Measurements from ENCODE around the gene FARP1. TPM values are rescaled to one million over a fixed set of nuclear protein-coding genes. Genes with fewer than 3 reads are reported as not detected.

The FARP1 gene
- total and polyA plus RNA-seq, 2 of the 13 experiments (the other 11 are each of a cell fraction or from before 2014, with no cell fraction given): 70.6 to 126 TPM

GRCh38 chr13:98265692-98266551 is 123.0 kb downstream of the FARP1 start (continued):
- no peak for TF ChIP-seq ZHX2 (IDR thresholded peaks at IDR 0.05; ENCODE audit: low read depth)
- no peak for TF ChIP-seq ZHX2 (CRISPR knock-in tag; IDR thresholded peaks at IDR 0.05; ENCODE audit: borderline replicate concordance)
- TF ChIP-seq TAF1 (CRISPR knock-in tag; IDR thresholded peaks at IDR 0.05): peak; percentile 70; the same call in 1 of the 2 replicates
- no peak for TF ChIP-seq ZNF530 (CRISPR knock-in tag; IDR thresholded peaks at IDR 0.05; ENCODE audit: low read depth)
- no peak for TF ChIP-seq FOXM1 (CRISPR knock-in tag; IDR thresholded peaks at IDR 0.05)
- TF ChIP-seq, protein P1, sequence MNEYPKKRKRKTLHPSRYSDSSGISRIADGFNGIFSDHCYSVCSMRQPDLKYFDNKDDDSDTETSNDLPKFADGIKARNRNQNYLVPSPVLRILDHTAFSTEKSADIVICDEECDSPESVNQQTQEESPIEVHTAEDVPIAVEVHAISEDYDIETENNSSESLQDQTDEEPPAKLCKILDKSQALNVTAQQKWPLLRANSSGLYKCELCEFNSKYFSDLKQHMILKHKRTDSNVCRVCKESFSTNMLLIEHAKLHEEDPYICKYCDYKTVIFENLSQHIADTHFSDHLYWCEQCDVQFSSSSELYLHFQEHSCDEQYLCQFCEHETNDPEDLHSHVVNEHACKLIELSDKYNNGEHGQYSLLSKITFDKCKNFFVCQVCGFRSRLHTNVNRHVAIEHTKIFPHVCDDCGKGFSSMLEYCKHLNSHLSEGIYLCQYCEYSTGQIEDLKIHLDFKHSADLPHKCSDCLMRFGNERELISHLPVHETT (CRISPR knock-in tag; conservative IDR thresholded peaks at IDR 0.05): no peak
- TF ChIP-seq TMF1 (CRISPR knock-in tag; IDR thresholded peaks at IDR 0.05; ENCODE audit: low read depth): no peak
- no peak for TF ChIP-seq HES4 (CRISPR knock-in tag; IDR thresholded peaks at IDR 0.05; ENCODE audit: borderline replicate concordance)
- TF ChIP-seq, protein P2, sequence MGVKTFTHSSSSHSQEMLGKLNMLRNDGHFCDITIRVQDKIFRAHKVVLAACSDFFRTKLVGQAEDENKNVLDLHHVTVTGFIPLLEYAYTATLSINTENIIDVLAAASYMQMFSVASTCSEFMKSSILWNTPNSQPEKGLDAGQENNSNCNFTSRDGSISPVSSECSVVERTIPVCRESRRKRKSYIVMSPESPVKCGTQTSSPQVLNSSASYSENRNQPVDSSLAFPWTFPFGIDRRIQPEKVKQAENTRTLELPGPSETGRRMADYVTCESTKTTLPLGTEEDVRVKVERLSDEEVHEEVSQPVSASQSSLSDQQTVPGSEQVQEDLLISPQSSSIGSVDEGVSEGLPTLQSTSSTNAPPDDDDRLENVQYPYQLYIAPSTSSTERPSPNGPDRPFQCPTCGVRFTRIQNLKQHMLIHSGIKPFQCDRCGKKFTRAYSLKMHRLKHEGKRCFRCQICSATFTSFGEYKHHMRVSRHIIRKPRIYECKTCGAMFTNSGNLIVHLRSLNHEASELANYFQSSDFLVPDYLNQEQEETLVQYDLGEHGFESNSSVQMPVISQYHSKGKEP (CRISPR knock-in tag; IDR thresholded peaks at IDR 0.05): no peak
- TF ChIP-seq, protein P3, sequence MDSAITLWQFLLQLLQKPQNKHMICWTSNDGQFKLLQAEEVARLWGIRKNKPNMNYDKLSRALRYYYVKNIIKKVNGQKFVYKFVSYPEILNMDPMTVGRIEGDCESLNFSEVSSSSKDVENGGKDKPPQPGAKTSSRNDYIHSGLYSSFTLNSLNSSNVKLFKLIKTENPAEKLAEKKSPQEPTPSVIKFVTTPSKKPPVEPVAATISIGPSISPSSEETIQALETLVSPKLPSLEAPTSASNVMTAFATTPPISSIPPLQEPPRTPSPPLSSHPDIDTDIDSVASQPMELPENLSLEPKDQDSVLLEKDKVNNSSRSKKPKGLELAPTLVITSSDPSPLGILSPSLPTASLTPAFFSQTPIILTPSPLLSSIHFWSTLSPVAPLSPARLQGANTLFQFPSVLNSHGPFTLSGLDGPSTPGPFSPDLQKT (CRISPR knock-in tag; IDR thresholded peaks at IDR 0.05; ENCODE audit: borderline replicate concordance): no peak
- TF ChIP-seq, protein P4, sequence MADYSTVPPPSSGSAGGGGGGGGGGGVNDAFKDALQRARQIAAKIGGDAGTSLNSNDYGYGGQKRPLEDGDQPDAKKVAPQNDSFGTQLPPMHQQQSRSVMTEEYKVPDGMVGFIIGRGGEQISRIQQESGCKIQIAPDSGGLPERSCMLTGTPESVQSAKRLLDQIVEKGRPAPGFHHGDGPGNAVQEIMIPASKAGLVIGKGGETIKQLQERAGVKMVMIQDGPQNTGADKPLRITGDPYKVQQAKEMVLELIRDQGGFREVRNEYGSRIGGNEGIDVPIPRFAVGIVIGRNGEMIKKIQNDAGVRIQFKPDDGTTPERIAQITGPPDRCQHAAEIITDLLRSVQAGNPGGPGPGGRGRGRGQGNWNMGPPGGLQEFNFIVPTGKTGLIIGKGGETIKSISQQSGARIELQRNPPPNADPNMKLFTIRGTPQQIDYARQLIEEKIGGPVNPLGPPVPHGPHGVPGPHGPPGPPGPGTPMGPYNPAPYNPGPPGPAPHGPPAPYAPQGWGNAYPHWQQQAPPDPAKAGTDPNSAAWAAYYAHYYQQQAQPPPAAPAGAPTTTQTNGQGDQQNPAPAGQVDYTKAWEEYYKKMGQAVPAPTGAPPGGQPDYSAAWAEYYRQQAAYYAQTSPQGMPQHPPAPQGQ (CRISPR knock-in tag; IDR thresholded peaks at IDR 0.05; ENCODE audit: borderline replicate concordance): peak; percentile 37; the same call in 1 of the 2 replicates
- TF ChIP-seq NR2F6 (IDR thresholded peaks at IDR 0.05): peak; percentile 68
- peak; percentile 78 for TF ChIP-seq NR2F6 (CRISPR knock-in tag; IDR thresholded peaks at IDR 0.05)
- no peak for TF ChIP-seq GTF3A (CRISPR knock-in tag; conservative IDR thresholded peaks at IDR 0.05)
- TF ChIP-seq ZNF10 (CRISPR knock-in tag; IDR thresholded peaks at IDR 0.05; ENCODE audit: borderline replicate concordance, low read depth): no peak
- TF ChIP-seq ZNF460 (CRISPR knock-in tag; IDR thresholded peaks at IDR 0.05; ENCODE audit: borderline replicate concordance): peak; percentile 25; the same call in 1 of the 2 replicates

Data from HepG2 (cell line).